HG03060 (cell line): ENCODE measurements around the gene DPH2.

ENCODE experiments used
- ATAC-seq: cut with Tn5 transposase; IDR thresholded peaks from one replicate; pipeline ENCODE4 v1.9.1; 2021; ENCODE audit warnings: low read depth, moderate number of reproducible peaks; ENCODE audit not compliant: unreplicated experiment

The DPH2 gene

GRCh38 chr1:43969746-43970466 is at the start of gene DPH2:
TSS of gene DPH2 (plus strand) at chr1:43970010. CDS start at chr1:43970176, 166 bp downstream.
- ATAC-seq = peak; percentile 63

- no peak for ATAC-seq
Measured at GRCh38 chr1:43921022-43921421, 48.8 kb upstream of the DPH2 start.

- ATAC-seq = no peak
Measured at GRCh38 chr1:43924516-43924915, 45.3 kb upstream of the DPH2 start.

GRCh38 chr1:43925846-43926245 is 44.0 kb upstream of the DPH2 start:
- no peak for ATAC-seq

- no peak for ATAC-seq
Measured at GRCh38 chr1:43930168-43930948, 39.5 kb upstream of the DPH2 start.

- ATAC-seq = no peak
Measured at GRCh38 chr1:43930949-43931275, 38.9 kb upstream of the DPH2 start.

GRCh38 chr1:43931711-43932660 is 37.8 kb upstream of the DPH2 start:
- no peak for ATAC-seq

- no peak for ATAC-seq
Measured at GRCh38 chr1:43932786-43933385, 36.9 kb upstream of the DPH2 start.

- no peak for ATAC-seq
Measured at GRCh38 chr1:43933386-43934100, 36.3 kb upstream of the DPH2 start, which contains the start of gene ARTN. TSS of gene ARTN (plus strand) at chr1:43933801. CDS start at chr1:43935657, 1,856 bp downstream.

GRCh38 chr1:43934101-43934985 is 35.5 kb upstream of the DPH2 start:
- no peak for ATAC-seq

GRCh38 chr1:43934986-43935324 is 34.9 kb upstream of the DPH2 start:
- ATAC-seq = no peak

- ATAC-seq = no peak
Measured at GRCh38 chr1:43935711-43936427, 33.9 kb upstream of the DPH2 start.

- ATAC-seq = no peak
Measured at GRCh38 chr1:43936431-43937151, 33.2 kb upstream of the DPH2 start.

- no peak for ATAC-seq
Measured at GRCh38 chr1:43937179-43937865, 32.5 kb upstream of the DPH2 start.

- ATAC-seq = no peak
Measured at GRCh38 chr1:43938383-43938782, 31.4 kb upstream of the DPH2 start.

GRCh38 chr1:43938892-43939587 is 30.8 kb upstream of the DPH2 start:
- no peak for ATAC-seq

GRCh38 chr1:43942411-43942810 is 27.4 kb upstream of the DPH2 start:
- no peak for ATAC-seq
